Activated CD4-positive, alpha-beta T cell treated with anti-CD3 and anti-CD28 coated beads for 48 hours (primary cell): ENCODE data around the gene RRAD.
"Not testable (repeated sequence)": the region's sequence is repeated elsewhere in the genome, so short reads cannot be mapped to it uniquely, and the experiment has no call there.

Experiments
- DNase-seq: peaks from one replicate; pipeline ENCODE4 v3.0.0-alpha.2; 2020

RRAD gene

GRCh38 chr16:66950437-66950836 is 25.1 kb upstream of the RRAD start:
- DNase-seq, result no peak

GRCh38 chr16:66949472-66949871 is 24.1 kb upstream of the RRAD start:
- DNase-seq, result no peak

GRCh38 chr16:66948837-66949225 is 23.5 kb upstream of the RRAD start:
- no peak for DNase-seq

- DNase-seq, result no peak
Observed at GRCh38 chr16:66948134-66948836, 22.9 kb upstream of the RRAD start.

- peak; percentile 91 for DNase-seq
Observed at GRCh38 chr16:66947302-66948065, 22.1 kb upstream of the RRAD start.

- no peak for DNase-seq
Observed at GRCh38 chr16:66946974-66947301, 21.6 kb upstream of the RRAD start.

- no peak for DNase-seq
Observed at GRCh38 chr16:66946541-66946940, 21.2 kb upstream of the RRAD start.

- no peak for DNase-seq
Observed at GRCh38 chr16:66945939-66946338, 20.6 kb upstream of the RRAD start.

GRCh38 chr16:66944971-66945370 is 19.6 kb upstream of the RRAD start:
- not testable (repeated sequence) for DNase-seq

GRCh38 chr16:66944054-66944441 is 18.7 kb upstream of the RRAD start:
- DNase-seq, result no peak

- DNase-seq, result no peak
Observed at GRCh38 chr16:66943426-66944053, 18.2 kb upstream of the RRAD start.

GRCh38 chr16:66942981-66943380 is 17.6 kb upstream of the RRAD start:
- no peak for DNase-seq

GRCh38 chr16:66940236-66940635 is 14.9 kb upstream of the RRAD start:
- no peak for DNase-seq

GRCh38 chr16:66939366-66939765 is 14.0 kb upstream of the RRAD start:
- no peak for DNase-seq

GRCh38 chr16:66937725-66938337 is 12.5 kb upstream of the RRAD start:
- no peak for DNase-seq

GRCh38 chr16:66936889-66937554 is 11.7 kb upstream of the RRAD start:
- no peak for DNase-seq

GRCh38 chr16:66936462-66936861 is 11.1 kb upstream of the RRAD start:
- DNase-seq, result no peak

- DNase-seq, result no peak
Observed at GRCh38 chr16:66935314-66936011, 10.1 kb upstream of the RRAD start, which contains the start of gene CES2. Gene CES2, plus strand, starts transcription at chr16:66935516. Its CDS starts 120 bp downstream, at chr16:66935636.

- not testable (repeated sequence) for DNase-seq
Observed at GRCh38 chr16:66934839-66935313, 9.5 kb upstream of the RRAD start.

- DNase-seq, result peak; percentile 93
Observed at GRCh38 chr16:66934138-66934838, 9.0 kb upstream of the RRAD start, which contains the start of gene CIAO2B. Gene CIAO2B, minus strand, starts transcription at chr16:66934402. Its CDS starts 38 bp downstream, at chr16:66934364.

GRCh38 chr16:66933776-66934137 is 8.4 kb upstream of the RRAD start:
- peak; percentile 73 for DNase-seq

- no peak for DNase-seq
Observed at GRCh38 chr16:66932076-66932475, 6.7 kb upstream of the RRAD start.
